Measurements from ENCODE around the gene ARFRP1. TPM values are rescaled to one million over a fixed set of nuclear protein-coding genes. Genes with fewer than 3 reads are reported as not detected.
"Not testable (repeated sequence)": the region's sequence is repeated elsewhere in the genome, so short reads cannot be mapped to it uniquely, and the experiment has no call there.

Gene ARFRP1
- polyA plus RNA-seq, 1 experiment, result 23.8 TPM

GRCh38 chr20:63663332-63664066 is 44.3 kb downstream of the ARFRP1 start:
- POLR2A ChIA-PET, result no interaction called here
- CTCF ChIA-PET, result no interaction called here

GRCh38 chr20:63662813-63663189 is 45.0 kb downstream of the ARFRP1 start:
- ChIA-PET POLR2A (no interaction called here), CTCF (no interaction called here)
- no peak for TF ChIP-seq CTCF (IDR thresholded peaks at IDR 0.05; ENCODE audit: low read depth, low read length)
- DNase-seq (ENCODE audit: low read depth, low spot score), result no peak
- no peaks in the 10 kb centered on the region; the same call in 1 of the 2 replicates for H3K9me3 ChIP-seq (ENCODE audit: control insufficient read depth, insufficient read depth, low read length)
- H3K27me3 ChIP-seq (ENCODE audit: control insufficient read depth, insufficient read depth, low read length), result no peaks in the 10 kb centered on the region
- H3K27ac ChIP-seq (ENCODE audit: low read depth, low read length), result no peak overlapping the region
- H3K4me3 ChIP-seq (ENCODE audit: low read depth, low read length), result no peak overlapping the region

More at GRCh38 chr20:63663332-63664066, 44.3 kb downstream of the ARFRP1 start:
- Histone ChIP-seq H3K27me3 (ENCODE audit: control insufficient read depth, insufficient read depth, low read length) (no peaks in the 10 kb centered on the region), H3K4me3 (ENCODE audit: low read depth, low read length) (no peak overlapping the region), H3K9me3 (ENCODE audit: control insufficient read depth, insufficient read depth, low read length) (no peaks in the 10 kb centered on the region; the same call in 1 of the 2 replicates), H3K27ac (ENCODE audit: low read depth, low read length) (no peak overlapping the region)
- no peak for TF ChIP-seq CTCF (IDR thresholded peaks at IDR 0.05; ENCODE audit: low read depth, low read length)
- DNase-seq (ENCODE audit: low read depth, low spot score), result no peak

- Histone ChIP-seq H3K27me3 (ENCODE audit: control insufficient read depth, insufficient read depth, low read length) (no peaks in the 10 kb centered on the region), H3K4me3 (ENCODE audit: low read depth, low read length) (no peak overlapping the region), H3K9me3 (ENCODE audit: control insufficient read depth, insufficient read depth, low read length) (no peaks in the 10 kb centered on the region; the same call in 1 of the 2 replicates), H3K27ac (ENCODE audit: low read depth, low read length) (no peak overlapping the region)
- TF ChIP-seq CTCF (IDR thresholded peaks at IDR 0.05; ENCODE audit: low read depth, low read length), result no peak
- DNase-seq (ENCODE audit: low read depth, low spot score), result no peak
- ChIA-PET CTCF (no interaction called here), POLR2A (interaction anchor here (0.9 kb wide), 1 partner anchor 9 kb away, joined by 3 read pairs; the partner anchor contains the start of gene STMN3)
These were observed 45.6 kb downstream of the ARFRP1 start for GRCh38 chr20:63661959-63662812.

DNA sequence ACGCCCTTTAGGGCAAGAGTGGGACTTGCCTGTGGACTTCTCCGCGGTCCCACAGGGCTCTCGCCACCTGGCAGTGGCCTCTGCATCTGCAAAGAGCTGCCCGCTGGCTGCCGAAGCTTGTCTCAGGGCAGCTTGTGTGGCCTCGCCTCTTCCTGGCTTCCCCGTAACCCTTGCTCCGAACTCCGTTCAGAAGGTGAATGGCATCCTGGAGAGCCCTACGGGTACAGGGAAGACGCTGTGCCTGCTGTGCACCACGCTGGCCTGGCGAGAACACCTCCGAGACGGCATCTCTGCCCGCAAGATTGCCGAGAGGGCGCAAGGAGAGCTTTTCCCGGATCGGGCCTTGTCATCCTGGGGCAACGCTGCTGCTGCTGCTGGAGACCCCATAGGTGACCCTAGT is 46.7 kb downstream of the ARFRP1 start:
- CTCF ChIA-PET, result no interaction called here
- Histone ChIP-seq H3K4me3 (ENCODE audit: low read depth, low read length) (no peak overlapping the region), H3K27me3 (ENCODE audit: control insufficient read depth, insufficient read depth, low read length) (no peaks in the 10 kb centered on the region), H3K27ac (ENCODE audit: low read depth, low read length) (no peak overlapping the region), H3K9me3 (ENCODE audit: control insufficient read depth, insufficient read depth, low read length) (no peaks in the 10 kb centered on the region; the same call in 1 of the 2 replicates)
- POLR2A ChIA-PET, result interaction anchor here (0.9 kb wide), 1 partner anchor 8 kb away, joined by 3 read pairs; the partner anchor contains the start of gene STMN3
- DNase-seq (ENCODE audit: low read depth, low spot score), result no peak
- TF ChIP-seq CTCF (IDR thresholded peaks at IDR 0.05; ENCODE audit: low read depth, low read length), result no peak

- DNase-seq (ENCODE audit: low read depth, low spot score), result no peak
- Histone ChIP-seq H3K27me3 (ENCODE audit: control insufficient read depth, insufficient read depth, low read length) (no peaks in the 10 kb centered on the region), H3K4me3 (ENCODE audit: low read depth, low read length) (no peak overlapping the region), H3K9me3 (ENCODE audit: control insufficient read depth, insufficient read depth, low read length) (no peaks in the 10 kb centered on the region; the same call in 1 of the 2 replicates), H3K27ac (ENCODE audit: low read depth, low read length) (no peak overlapping the region)
- ChIA-PET POLR2A (no interaction called here), CTCF (no interaction called here)
- no peak for TF ChIP-seq CTCF (IDR thresholded peaks at IDR 0.05; ENCODE audit: low read depth, low read length)
These were observed 47.2 kb downstream of the ARFRP1 start for GRCh38 chr20:63660622-63661021.

DNA sequence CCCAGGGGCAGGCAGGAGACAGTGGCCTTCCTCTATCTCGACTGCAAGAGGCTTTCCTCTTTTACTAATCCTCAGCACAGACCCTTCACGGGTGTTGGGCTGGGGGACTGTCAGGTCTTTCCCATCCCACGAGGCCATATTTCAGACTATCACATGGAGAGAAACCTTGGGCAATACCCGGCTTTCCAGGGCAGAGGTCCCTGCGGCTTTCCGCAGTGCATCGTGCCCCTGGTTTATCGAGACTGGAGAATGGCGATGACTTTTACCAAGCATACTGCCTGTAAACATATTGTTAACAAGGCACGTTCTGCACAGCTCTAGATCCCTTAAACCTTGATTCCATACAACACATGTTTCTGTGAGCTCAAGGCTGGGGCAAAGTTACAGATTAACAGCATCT is 47.6 kb downstream of the ARFRP1 start:
- POLR2A ChIA-PET; H3K27ac ChIP-seq (ENCODE audit: low read depth, low read length); CTCF ChIA-PET; H3K27me3 ChIP-seq (ENCODE audit: control insufficient read depth, insufficient read depth, low read length); H3K4me3 ChIP-seq (ENCODE audit: low read depth, low read length); H3K9me3 ChIP-seq (ENCODE audit: control insufficient read depth, insufficient read depth, low read length); DNase-seq (ENCODE audit: low read depth, low spot score): not testable (repeated sequence)
